Ishikawa (cell line): Measurements from ENCODE around the gene TMPRSS6.

Experiments used
- CEBPB ChIP-seq: IDR thresholded peaks from 2 replicates; pipeline ENCODE4 v1.6.1; 2012
- CREB1 ChIP-seq: IDR thresholded peaks from 2 replicates; pipeline ENCODE4 v1.6.1; 2012; ENCODE audit warnings: low read depth
- EGR1 ChIP-seq: IDR thresholded peaks from 2 replicates; pipeline ENCODE4 v1.6.1; 2012
- EP300 ChIP-seq: IDR thresholded peaks from 2 replicates; pipeline ENCODE4 v1.6.1; 2012; ENCODE audit warnings: borderline replicate concordance
- FOXM1 ChIP-seq: IDR thresholded peaks from 2 replicates; pipeline ENCODE4 v1.6.1; 2012; ENCODE audit warnings: low read depth, borderline replicate concordance
- MAX ChIP-seq: IDR thresholded peaks from 2 replicates; pipeline ENCODE4 v1.6.1; 2012
- NFIC ChIP-seq: IDR thresholded peaks from 2 replicates; pipeline ENCODE4 v1.6.1; 2012
- RAD21 ChIP-seq: IDR thresholded peaks from 2 replicates; pipeline ENCODE4 v1.6.1; 2012; ENCODE audit warnings: low read depth
- TAF1 ChIP-seq: IDR thresholded peaks from 2 replicates; pipeline ENCODE4 v1.6.1; 2012; ENCODE audit warnings: low read depth, mild to moderate bottlenecking
- TCF12 ChIP-seq: IDR thresholded peaks from 2 replicates; pipeline ENCODE4 v1.6.1; 2012; ENCODE audit warnings: low read depth
- TEAD4 ChIP-seq: IDR thresholded peaks from 2 replicates; pipeline ENCODE4 v1.6.1; 2012
- YY1 ChIP-seq: IDR thresholded peaks from 2 replicates; pipeline ENCODE4 v1.6.1; 2012; ENCODE audit warnings: low read depth
- ZBTB7A ChIP-seq: IDR thresholded peaks from 2 replicates; pipeline ENCODE4 v1.6.1; 2012; ENCODE audit warnings: low read depth
- TF ChIP-seq, protein P1 (sequence below): IDR thresholded peaks from 2 replicates; pipeline ENCODE4 v1.6.1; 2012
- TF ChIP-seq, protein P2 (sequence below): IDR thresholded peaks from 2 replicates; pipeline ENCODE4 v1.6.1; 2012; ENCODE audit warnings: low read depth, mild to moderate bottlenecking

The TMPRSS6 gene

GRCh38 chr22:37109242-37109917 lies at the start of gene TMPRSS6:
TSS of gene TMPRSS6 (minus strand) at chr22:37109713. CDS start at chr22:37103417, 6,296 bp downstream.
- no peak for TF ChIP-seq CREB1
- no peak for TF ChIP-seq TEAD4
- TF ChIP-seq, protein P1, sequence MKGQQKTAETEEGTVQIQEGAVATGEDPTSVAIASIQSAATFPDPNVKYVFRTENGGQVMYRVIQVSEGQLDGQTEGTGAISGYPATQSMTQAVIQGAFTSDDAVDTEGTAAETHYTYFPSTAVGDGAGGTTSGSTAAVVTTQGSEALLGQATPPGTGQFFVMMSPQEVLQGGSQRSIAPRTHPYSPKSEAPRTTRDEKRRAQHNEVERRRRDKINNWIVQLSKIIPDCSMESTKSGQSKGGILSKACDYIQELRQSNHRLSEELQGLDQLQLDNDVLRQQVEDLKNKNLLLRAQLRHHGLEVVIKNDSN, result no peak
- no peak for TF ChIP-seq CEBPB
- no peak for TF ChIP-seq TCF12
- TF ChIP-seq YY1, result no peak
- TF ChIP-seq, protein P2, sequence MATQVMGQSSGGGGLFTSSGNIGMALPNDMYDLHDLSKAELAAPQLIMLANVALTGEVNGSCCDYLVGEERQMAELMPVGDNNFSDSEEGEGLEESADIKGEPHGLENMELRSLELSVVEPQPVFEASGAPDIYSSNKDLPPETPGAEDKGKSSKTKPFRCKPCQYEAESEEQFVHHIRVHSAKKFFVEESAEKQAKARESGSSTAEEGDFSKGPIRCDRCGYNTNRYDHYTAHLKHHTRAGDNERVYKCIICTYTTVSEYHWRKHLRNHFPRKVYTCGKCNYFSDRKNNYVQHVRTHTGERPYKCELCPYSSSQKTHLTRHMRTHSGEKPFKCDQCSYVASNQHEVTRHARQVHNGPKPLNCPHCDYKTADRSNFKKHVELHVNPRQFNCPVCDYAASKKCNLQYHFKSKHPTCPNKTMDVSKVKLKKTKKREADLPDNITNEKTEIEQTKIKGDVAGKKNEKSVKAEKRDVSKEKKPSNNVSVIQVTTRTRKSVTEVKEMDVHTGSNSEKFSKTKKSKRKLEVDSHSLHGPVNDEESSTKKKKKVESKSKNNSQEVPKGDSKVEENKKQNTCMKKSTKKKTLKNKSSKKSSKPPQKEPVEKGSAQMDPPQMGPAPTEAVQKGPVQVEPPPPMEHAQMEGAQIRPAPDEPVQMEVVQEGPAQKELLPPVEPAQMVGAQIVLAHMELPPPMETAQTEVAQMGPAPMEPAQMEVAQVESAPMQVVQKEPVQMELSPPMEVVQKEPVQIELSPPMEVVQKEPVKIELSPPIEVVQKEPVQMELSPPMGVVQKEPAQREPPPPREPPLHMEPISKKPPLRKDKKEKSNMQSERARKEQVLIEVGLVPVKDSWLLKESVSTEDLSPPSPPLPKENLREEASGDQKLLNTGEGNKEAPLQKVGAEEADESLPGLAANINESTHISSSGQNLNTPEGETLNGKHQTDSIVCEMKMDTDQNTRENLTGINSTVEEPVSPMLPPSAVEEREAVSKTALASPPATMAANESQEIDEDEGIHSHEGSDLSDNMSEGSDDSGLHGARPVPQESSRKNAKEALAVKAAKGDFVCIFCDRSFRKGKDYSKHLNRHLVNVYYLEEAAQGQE, result no peak
- TF ChIP-seq RAD21, result no peak
- TF ChIP-seq EP300, result no peak
- no peak for TF ChIP-seq ZBTB7A
- no peak for TF ChIP-seq TAF1

DNA sequence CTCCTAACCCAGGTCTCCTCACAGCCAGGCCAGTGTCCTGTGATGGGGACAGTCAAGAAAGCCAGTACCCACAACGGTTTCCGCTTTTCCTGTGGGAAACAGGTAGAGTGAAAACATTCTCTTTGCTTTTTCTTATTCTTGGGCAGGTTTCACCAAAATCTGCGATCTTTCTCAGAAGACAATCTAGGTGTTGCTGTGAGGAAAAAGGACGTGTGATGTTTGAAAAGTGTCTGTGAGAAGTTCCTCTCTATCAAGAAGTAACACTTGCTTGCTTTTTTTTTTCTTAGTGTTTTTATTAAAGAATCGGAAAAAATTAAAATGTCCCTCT lies 49.4 kb upstream of the TMPRSS6 start:
- TF ChIP-seq TEAD4 (no peak), FOXM1 (no peak), TAF1 (no peak), MAX (no peak), EP300 (no peak), ZBTB7A (no peak), NFIC (no peak), TCF12 (no peak), YY1 (no peak), RAD21 (no peak), CEBPB (no peak), EGR1 (no peak), CREB1 (no peak)
- TF ChIP-seq, protein P2, result no peak
- TF ChIP-seq, protein P1, result no peak

GRCh38 chr22:37157516-37158285 lies 48.2 kb upstream of the TMPRSS6 start:
- no peak for TF ChIP-seq FOXM1
- TF ChIP-seq ZBTB7A, result no peak
- TF ChIP-seq TCF12, result no peak
- no peak for TF ChIP-seq CEBPB
- TF ChIP-seq, protein P1, result no peak
- no peak for TF ChIP-seq MAX
- no peak for TF ChIP-seq CREB1
- TF ChIP-seq NFIC, result no peak
- no peak for TF ChIP-seq EP300
- no peak for TF ChIP-seq EGR1
- TF ChIP-seq YY1, result no peak

DNA sequence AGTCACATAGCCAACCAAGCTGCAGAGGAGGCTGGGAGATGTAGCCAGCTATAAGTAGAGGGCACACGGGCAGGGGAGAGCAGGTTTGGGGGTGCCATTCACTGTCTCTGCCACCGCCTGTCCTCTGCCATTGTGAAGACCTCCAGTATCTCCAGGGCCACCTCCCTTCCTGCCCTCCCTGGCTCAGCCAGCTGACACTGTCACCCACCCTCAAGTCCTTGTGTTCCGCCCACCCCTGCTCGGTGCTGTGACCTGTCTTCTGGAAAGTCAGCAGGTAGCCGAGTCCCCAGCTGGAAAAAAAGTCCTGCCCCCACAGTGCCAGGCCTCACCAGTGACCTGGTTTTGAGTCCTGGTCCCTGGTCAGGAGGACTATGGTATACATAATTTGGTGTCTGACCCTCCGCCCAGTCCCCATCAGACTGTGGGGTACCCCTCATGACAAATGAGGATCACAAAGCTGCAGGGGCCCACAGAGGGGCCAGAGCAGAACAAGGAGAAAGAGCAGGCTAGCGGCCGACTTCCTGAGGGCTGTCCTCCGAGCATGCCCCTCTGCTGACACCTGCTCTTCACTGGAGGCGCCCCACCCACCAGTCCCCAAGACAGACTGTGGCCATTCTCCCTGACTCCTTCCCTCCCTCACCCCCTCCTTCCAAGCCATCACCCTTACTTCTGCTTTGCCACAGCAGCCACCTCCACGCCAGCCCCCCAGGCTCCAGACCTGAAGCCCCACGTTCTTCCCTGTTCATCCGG lies 47.3 kb upstream of the TMPRSS6 start:
- TF ChIP-seq FOXM1 (no peak), TCF12 (no peak), RAD21 (no peak), CREB1 (no peak), CEBPB (no peak), MAX (no peak), EP300 (no peak), NFIC (no peak), EGR1 (no peak), TEAD4 (no peak), YY1 (no peak), ZBTB7A (no peak), TAF1 (no peak)
- TF ChIP-seq, protein P1, result no peak
- TF ChIP-seq, protein P2, result no peak
